GM21390 (cell line): ENCODE results near the gene C5AR2.
A peak's percentile ranks its signal among the peaks of the same experiment; 100 is the strongest.
"Not testable (repeated sequence)": the region's sequence is repeated elsewhere in the genome, so short reads cannot be mapped to it uniquely, and the experiment has no call there.

Source experiments
- ATAC-seq: cut with Tn5 transposase; IDR thresholded peaks from one replicate; pipeline ENCODE4 v1.9.1; 2021; ENCODE audit not compliant: unreplicated experiment

Gene C5AR2

DNA sequence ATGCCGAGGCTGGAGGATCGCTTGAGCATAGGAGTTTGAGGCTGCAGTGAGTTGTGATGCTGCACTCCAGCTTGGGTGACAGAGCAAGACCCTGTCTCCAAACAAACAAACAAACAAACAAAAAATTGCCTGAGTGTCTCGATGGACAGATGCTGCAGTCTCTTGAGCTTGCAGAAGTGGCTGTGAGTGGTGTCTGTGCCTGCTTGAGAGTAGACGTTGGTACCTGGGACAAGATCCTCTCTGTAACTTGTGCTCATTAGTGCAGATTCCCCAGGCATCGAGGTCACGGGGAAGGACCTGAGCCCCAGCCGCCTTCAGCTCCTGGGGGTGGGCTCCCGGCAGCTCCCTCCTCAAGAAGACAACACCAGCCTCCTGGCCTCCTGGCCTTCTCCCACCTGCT lies 8.6 kb upstream of the C5AR2 start:
- no peak for ATAC-seq

DNA sequence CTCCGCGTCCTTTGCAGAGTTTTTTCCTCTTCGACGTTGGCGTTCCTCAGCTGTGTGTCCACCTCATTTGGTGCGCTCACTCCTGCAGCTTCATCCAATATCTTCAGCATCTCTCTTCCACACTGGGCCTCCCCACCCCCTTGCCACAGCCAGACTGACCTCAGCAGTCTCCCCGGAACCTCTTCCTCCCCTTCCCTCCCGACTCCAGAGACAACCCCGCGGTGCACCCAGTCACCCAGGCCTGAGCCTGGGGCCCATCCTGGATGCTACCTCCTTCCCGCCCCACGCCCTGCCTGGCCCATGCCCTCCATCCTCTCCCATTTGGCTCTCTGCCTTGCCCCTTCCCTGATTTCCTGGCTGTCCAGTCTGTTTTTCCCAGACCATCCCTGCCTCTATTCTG lies 8.1 kb upstream of the C5AR2 start:
- no peak for ATAC-seq

DNA sequence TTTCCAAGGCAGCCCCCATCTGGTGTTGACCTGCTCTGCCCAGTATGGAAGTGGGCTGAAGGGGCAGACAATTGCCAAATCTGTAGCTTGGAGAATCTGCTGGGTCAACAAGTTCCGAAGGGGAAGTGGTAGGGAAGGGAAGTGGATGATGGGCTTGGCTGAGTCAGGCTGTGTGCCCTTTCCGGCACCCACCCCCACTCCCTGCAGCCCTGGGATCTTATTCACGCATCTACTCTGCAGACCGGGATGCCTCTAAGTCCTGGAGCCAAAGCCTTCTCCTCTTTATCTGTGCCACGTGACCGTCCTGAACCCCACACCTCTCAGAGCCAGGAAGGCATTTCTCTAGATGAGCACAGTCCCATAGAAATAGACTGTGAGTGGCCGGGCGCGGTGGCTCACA lies 7.5 kb upstream of the C5AR2 start:
- ATAC-seq = no peak

DNA sequence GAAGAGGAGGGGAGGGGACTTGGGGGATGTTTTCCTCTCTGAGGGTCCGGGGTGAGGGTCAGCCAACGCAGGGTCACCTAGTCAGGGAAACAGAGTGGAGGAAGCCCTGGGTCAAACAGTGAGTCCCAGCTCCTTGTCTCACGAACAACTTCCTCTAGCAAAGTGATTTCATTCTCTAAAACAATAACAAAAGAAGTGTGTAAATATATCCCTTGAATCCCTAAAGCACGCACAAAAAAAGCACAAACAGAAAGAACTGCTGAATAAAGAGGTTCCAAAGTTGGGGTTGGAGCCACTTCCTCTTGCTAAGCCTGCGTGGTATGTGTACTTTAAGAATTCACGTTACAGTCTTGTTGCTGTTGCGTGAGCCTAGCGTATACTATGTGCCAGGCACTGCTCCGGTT lies 1.5 kb upstream of the C5AR2 start:
- ATAC-seq = no peak

DNA sequence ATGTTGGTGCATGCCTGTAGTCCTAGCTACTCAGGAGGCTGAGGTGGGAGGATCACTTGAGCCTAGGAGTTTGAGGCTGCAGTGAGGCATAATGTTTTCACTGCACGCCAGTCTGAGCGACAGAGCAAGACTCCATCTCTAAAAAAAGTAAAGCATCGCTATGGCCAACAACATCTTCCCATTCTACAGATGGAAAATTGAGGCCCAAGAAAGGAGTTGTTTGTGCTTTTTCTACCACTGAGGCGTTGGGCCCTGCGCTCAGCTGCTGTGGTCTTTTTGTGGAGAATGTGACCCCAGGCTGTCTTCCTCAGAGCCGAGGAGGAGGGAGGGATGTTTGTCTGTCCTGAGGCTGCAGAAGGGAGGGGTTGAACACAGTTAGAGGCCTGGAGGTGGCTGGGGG lies 485 bp upstream of the C5AR2 start:
- ATAC-seq = no peak

DNA sequence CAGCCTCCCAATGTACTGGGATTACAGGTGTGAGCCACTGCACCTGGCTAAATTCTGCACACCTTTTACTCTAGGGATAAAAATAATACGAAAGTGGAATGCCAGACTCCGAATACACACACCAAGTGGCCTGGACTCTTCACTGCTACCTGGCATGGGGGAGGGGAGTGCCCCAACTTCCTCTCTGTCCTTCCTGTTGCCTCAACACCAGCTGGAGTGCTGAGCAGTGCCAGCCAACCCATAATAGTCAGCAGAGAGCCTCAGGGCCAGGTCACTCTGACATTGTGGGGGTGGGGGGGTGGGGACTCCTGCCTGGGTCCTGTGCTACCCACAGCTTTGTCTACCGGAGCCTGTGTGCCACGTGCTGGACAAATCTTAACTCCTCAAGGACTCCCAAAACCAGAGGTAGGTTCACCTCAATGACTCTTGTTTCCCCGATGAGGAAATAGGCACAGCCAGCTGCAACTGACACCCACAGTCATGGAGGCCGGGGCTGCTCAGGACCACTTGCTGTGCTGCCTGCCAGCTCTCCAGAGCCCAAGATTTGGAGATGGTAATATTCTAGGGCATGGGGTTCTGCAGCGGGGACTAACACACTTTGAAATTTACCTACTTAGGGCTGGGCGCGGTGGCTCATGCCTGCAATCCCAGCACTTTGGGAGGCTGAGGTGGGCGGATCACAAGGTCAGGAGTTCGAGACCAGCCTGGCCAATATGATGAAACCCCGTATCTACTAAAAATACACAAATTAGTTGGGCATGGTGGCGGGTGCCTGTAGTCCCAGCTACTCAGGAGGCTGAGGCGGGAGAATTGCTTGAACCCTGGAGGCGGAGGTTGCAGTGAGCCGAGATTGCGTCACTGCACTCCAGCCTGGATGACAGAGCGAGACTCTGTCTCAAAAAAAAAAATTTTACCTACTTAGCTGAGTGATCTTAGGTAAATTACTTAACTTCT lies 5.1 kb downstream of the C5AR2 start:
- not testable (repeated sequence) for ATAC-seq

DNA sequence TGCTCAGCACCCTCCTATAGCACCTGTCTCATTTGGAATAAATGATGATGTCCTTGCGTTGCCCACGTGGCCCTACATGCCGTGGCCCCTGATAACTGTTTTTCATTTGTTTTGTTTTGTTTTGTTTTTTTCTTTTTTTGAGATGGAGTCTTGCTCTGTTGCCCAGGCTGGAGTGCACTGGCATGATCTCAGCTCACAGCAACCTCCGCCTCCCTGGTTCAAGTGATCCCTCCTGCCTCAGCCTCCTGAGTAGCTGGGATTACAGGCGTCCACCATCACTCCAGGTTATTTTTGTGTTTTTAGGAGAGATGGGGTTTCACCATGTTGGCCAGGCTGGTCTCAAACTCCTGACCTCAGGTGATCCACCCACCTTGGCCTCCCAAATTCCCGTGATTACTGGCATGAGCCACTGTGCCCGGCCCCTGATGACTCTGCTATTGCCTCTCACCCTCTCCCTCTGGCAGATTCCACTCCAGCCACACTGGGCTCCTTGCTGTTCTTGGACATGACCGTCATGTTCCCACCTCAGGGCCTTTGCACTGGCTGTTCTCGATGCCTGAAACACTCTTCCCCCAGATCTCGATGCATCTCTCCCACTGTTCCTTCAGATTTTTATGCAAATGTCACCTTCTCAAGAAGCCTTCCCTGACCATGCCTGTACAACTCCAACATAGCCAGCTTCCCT lies 7.4 kb downstream of the C5AR2 start:
- ATAC-seq = no peak

DNA sequence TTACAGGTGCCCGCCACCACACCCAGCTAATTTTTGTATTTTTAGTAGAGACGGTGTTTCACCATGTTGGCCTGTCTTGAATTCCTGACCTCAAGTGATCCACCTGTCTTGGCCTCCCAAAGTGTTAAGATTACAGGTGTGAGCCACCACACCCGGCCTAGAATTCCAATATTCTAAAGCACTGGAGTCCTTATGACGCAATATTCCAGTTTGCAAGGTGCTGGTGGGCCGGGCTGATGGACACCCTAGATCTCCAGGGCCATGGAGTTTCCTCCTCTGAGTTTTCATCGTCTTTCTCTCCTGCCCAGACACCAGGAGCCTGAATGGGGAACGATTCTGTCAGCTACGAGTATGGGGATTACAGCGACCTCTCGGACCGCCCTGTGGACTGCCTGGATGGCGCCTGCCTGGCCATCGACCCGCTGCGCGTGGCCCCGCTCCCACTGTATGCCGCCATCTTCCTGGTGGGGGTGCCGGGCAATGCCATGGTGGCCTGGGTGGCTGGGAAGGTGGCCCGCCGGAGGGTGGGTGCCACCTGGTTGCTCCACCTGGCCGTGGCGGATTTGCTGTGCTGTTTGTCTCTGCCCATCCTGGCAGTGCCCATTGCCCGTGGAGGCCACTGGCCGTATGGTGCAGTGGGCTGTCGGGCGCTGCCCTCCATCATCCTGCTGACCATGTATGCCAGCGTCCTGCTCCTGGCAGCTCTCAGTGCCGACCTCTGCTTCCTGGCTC lies 8.7 kb downstream of the C5AR2 start:
- ATAC-seq = no peak

DNA sequence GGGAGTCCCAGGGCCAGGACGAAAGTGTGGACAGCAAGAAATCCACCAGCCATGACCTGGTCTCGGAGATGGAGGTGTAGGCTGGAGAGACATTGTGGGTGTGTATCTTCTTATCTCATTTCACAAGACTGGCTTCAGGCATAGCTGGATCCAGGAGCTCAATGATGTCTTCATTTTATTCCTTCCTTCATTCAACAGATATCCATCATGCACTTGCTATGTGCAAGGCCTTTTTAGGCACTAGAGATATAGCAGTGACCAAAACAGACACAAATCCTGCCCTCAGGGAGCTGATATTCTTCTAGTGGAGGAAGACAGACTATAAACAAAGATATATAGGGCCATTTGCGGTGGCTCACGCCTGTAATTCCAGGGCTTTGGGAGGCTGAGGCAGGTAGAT lies 9.8 kb downstream of the C5AR2 start:
- no peak for ATAC-seq

DNA sequence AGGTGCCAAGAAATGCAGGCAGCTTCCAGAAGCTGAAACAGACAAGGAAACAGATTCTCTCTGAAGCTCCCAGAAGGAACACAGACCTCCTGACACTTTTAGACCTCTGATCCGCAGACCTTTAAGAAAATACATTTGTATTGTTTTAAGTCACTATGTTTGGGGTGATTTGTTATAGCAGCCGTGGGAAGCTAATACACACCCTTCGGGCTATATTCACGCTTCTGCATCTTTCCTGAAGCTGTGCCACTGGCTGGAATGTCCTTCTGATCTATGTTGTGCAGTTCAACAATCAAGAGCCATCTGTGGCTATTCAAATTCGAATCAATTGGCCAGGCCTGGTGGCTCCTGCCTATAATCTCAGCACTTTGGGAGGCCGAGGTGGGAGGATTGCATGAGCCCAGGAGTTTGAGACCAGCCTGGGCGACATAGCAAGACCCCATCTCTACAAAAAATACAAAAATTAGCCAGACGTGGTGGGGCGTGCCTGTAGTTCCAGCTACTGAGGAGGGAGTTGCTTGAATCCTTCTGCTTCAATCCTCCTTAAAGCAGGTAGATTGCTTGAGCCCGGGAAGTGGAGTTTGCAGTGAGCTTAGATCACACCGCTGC lies 11.3 kb downstream of the C5AR2 start:
- no peak for ATAC-seq

DNA sequence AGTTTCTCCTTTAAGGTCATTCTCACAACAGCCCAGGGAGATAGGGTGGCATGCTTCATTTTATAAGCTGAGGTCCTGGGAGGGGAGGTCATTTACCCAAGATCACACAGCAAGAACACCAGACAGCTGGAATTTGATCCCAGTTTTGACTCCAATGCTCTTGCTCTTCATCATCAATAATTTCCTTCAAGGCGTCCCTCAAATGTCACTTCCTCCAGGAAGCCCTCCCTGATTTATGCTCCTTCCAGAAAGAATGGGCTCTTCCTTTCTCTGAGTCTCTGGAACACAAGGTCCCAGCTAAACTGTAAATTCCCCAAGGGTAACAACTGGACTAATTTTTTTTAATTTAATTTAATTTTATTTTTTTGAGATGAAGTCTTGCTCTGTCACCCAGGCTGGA lies 12.4 kb downstream of the C5AR2 start:
- no peak for ATAC-seq

DNA sequence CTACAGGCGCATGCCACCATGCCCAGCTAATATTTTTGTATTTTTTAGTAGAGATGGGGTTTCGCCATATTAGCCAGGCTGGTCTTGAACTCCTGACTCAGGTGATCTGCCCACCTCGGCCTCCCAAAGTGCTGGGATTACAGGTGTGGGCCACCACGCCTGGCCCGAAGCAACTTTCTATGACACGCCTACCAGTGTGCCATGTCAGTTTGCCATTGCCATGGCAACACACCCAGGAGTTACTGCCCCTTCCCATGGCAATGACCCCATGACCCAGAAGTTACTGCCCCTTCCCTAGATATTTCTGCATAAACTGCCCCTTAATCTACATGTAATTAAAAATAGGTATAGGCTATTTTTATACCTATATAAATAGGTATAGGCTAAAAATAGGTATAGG lies 14.0 kb downstream of the C5AR2 start:
- not testable (repeated sequence) for ATAC-seq

DNA sequence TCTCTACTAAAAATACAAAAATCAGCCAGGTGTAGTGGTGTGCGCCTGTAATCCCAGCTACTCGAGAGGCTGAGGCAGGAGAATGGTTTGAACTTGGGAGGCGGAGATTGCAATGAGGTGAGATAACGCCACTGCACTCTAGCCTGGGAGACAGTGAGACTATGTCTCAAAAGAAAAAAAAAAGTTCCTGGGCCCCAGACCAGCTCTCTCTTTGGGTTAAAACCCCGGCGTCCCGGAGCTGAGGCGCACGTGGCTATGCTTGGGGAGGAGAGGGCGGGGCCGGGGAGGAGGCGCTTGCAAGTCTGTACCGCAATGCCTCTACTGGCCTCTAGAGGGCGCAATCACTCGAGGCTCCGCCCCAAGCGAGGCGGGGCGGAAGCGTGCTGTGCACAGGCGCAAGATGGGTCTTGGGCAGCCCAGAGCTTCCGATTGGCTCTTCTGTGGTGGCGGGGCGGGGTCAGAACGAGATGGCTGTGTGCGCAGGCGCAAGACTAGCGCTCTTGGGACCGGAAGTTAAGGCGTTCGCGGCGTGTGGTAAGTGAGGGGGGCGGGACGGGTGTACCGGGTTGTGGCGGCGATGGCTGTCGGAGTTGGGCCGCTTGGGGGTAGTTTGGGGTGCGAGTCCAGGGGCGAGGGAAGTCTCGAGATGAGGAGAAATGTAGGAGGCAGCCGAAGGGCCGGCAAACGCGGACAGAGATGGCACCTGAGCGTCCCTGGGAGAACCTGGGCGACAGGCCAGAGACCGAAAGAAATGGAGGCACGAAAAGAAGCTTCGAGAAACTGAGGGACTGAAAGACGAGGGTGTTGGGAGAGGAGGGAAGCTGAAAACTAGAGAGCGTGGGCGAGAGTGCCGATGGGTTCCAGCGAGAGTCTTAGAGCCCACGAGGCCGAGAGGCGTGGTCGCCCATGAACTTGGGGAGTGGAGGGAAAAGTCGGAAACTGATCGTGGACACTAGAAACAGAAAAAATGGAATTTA lies 17.1 kb downstream of the C5AR2 start, which contains the start of gene DHX34:
DHX34 (plus strand) TSS at position 497 of the 977 bp plus-strand sequence. CDS start 3,716 bp downstream, outside the sequence.
- peak; percentile 92 for ATAC-seq

DNA sequence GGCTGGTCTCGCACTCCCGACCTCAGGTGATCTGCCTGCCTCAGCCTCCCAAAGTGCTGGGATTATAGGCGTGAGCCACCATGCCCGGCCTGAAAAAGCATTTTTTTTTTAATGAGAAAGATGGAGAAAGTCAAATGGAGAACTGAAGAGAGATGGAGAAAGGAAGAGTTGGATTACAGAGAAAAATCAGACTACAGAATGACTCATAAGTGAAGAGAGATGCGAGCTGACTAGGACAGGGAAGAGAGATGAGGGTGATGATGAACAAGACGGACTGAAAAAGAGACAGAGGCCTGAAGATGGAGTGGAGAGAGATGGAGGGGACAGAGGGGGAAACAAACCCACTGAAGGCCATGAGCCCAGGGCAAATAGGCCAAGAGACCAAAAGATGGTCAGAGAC lies 18.7 kb downstream of the C5AR2 start:
- no peak for ATAC-seq

DNA sequence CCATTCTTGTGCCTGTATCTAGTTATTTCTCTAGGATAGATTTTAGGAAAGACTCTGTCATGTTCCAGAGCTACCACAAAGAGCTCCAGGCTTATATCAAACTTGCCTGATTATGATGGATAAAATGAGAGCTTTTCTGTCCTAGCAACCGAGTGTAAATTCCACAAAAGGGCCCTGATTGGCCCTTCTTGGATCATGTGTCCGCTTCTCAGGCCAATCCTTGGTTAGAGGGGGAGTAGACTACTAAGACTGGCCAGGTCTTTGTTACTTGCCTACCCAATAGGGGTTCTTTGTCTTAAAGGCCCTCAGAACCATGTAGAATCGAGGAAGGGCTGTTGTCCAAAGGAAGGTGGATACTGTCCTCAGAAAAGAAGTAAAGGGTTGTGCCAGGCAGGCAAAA lies 19.6 kb downstream of the C5AR2 start:
- ATAC-seq = no peak

DNA sequence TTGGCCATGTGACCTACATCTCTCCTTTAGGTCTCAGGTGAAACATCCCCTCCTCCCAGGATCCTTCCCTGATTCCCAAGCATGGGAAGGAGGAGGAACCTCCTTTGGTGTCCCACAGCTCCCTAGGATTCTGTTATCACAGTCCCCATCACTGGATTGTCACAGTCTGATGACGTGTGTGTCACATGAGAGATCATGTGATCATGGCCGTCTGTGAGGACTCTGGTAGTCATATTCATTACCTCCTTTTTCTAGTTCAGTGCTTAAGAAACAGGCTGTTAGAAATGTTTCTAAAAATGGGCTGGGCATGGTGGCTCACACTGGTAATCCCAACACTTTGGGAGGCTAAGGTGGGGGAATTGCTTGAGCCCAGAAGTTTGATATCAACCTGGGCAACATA lies 20.1 kb downstream of the C5AR2 start:
- no peak for ATAC-seq

DNA sequence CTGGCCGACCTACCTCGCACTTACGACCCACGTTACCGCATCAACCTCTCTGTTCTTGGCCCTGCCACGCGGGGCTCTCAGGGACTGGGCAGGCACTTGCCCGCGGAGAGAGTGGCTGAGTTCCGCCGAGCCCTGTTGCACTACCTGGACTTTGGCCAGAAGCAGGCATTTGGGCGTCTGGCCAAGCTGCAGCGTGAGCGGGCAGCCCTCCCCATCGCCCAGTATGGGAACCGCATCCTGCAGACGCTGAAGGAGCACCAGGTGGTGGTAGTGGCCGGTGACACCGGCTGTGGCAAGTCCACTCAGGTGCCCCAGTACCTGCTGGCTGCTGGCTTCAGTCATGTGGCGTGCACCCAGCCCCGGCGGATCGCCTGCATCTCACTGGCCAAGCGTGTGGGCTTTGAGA lies 21.3 kb downstream of the C5AR2 start:
- ATAC-seq = no peak

DNA sequence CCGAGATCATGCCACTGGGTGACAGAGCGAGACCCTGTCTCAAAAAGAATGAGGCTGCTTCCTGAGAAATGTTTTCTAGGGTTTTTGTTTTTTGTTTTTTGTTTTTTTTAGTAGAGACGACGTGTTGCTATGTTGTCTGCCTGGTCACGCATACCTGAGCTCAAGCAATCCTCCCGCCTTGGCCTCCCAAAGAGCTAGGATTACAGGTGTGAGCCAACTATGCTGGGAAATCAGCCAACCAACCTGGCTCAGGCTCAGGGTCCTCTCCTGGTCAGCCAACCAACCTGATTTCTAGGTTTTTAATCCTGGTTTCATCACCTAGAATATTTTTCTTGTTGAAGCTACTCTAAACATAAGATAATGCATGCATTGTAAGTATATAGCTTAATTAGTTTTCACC lies 24.9 kb downstream of the C5AR2 start:
- ATAC-seq = no peak

DNA sequence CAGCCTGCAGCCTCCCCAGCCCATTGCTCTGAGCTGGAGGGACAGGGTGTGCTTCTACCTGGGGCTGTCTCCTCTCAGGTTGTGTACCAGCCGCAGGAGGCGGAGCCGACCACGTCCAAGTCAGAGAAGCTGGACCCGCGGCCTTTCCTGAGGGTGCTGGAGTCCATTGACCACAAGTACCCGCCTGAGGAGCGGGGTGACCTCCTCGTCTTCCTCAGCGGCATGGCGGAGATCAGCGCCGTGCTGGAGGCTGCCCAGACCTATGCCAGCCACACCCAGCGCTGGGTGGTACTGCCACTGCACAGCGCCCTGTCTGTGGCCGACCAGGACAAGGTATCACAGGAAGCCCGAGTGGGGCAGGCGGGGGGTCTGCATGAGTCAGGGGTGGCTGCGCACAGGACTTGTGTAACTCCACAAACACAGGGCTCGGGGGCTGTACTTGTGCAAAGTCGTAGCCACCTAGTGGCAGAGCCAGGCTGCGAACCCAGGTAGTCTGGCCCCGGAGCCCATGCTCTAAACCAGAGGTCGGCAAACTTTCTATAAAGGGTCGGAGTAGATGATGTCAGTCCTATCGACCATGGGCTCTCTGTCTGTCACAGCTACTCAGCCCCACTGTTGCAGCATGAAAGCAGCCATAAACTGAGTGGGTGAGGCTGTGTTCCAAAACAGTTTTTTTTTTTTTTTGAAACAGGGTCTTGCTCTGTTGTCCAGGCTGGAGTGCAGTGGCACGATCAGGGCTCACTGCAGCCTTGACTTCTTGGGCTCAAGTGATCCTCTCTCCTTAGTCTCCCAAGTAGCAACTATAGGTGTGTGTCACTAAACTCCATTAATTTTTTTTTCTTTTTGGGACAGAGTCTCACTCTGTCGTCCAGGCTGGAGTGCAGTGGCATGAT lies 26.1 kb downstream of the C5AR2 start:
- no peak for ATAC-seq
